M059J (cell line): ENCODE measurements around the gene ZNF440. TPM values are rescaled to one million over a fixed set of nuclear protein-coding genes. Genes with fewer than 3 reads are reported as not detected.
"Not testable (repeated sequence)": the region's sequence is repeated elsewhere in the genome, so short reads cannot be mapped to it uniquely, and the experiment has no call there.

Experiments
- DNase-seq: peaks from one replicate; pipeline ENCODE4 v3.0.0-alpha.2; 2012; ENCODE audit warnings: low read depth
- total RNA-seq: library from RNA; depleted of rRNA; stranded (reverse); fragments of >200 nt; shearing (Covaris generic); gene quantifications from 2 replicates; pipeline ENCODE4 v1.2.3, GENCODE V29; 2014; rRNA removed

Gene ZNF440
- 4.6 and 6.8 TPM in 2 replicates for total RNA-seq

DNA sequence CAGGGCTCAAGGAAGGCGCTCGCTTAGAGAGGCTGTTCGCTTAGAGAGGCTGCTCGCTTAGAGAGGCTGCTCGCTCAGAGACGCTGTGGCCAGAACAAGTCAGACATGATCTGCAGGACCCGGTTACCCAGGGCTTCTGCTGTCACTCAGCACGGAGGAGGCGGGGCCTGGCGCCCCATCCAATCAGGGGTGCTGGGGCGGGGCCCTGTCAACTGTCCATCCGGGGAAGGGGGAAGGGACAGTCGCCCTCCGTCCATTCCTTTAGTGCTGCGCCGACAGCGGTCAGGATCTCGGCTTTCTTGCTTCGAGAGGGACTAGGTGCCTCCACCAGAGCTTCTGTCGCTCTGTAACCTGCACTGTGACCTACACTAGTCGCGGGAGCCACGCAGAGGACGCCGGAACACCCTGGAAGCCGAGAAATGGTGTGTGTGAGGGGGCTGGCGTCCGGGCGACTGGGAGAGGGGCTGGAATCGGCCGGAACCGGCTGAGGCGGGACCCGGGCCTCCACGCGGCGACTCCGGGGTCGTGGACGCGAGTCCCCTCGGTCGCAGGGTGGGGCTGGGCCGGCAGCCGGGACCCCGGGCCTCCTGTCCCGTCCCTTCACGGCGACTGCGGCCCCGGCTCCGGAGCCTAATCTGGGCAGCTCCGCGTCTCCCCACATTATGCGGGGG is at the start of gene ZNF440:
TSS of gene ZNF440 (plus strand) at position 245 of the 671 bp plus-strand sequence. CDS start at position 420, 175 bp downstream.
- peak; percentile 93 for DNase-seq

DNA sequence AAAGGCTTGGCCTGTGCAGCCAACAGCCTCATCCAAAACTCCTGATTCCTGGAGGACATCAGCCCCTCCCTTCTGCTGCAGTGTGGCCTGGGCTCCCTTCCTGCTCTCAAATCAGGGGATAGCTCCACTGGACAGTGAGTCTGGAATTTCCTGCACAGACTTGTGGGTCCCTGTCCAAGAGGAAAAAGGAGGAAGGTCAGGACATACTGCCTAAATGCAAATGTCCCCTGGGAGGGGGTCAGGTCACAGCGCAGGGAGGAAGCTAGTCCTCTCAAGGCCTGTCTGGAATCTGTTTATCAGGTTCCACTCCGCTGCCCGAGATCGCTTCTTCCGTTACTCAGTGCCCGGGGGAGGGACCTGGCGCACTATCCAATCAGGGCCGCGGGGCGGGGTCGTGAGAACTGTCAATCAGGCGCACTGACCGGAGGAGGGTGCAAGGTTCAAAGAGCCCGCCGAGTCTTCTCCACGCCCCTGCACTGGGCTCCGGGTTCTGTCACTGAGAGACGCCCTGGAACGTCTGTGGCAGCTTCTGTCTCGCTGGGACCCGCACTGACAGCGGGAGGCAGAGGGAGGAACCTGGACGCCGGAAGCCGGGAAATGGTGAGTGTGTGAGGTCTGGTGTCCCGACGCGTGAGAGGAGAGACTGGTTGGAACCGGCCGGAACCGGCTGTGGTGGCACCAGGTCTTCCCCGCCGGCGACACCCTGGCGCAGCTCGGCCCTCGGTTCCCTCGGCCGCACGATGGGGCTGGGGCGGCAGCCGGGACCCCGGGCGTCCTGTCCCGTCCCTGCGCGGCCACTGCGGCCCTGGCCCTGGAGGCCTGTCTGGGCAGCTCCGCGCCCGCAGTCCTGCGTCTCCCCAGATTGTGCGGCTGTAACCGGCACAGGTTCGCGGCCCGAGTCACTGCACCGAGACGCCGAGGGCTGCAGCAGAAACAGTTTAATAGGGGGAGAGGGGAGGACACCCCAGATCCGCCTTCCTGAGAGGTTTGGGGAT is 47.2 kb upstream of the ZNF440 start, which contains the start of gene ZNF441:
TSS of gene ZNF441 (plus strand) at position 404 of the 995 bp plus-strand sequence. CDS start at position 598, 194 bp downstream.
- peak; percentile 94 for DNase-seq

DNA sequence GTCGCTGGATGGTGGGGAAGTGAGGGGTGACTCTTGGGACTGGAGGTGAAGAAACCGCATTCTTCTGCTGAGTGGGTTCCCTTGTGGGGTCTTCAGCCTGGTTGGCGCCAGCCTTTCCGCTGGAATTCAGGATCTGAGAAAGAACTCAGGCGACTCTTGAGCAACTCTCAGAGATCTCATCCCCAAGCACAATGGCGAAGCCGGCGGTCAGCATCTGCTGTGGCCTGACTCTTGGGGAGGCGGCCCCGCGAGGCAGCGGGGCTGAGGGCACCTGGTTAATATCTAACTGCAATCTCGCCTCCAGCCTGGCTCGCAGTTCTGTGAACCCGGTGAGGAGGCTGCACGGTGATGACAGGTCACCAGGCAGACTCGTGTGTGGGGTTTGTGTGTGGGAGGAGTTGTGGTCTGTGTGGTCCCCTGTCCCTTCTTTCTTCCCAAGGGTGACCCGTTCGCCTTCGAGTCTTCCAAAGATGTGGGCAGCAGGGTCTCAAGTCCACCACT is 46.4 kb upstream of the ZNF440 start:
- peak; percentile 51 for DNase-seq

DNA sequence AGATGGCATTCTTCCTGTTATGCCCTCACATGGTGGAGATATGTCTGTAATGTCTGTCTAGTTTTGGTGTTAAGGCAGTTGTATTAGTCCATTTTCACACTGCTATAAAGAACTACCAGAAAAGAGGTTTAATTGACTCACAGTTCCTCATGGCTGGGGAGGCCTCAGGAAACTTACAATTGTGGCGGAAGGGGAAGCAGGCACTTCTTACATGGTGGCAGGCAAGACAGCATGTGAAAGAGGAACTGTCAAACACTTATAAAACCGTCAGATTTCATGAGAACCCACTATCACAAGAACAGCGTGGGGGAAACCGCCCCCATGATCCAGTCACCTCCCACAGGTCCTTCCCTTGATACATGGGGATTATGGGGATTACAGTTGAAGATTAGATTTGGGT is 44.1 kb upstream of the ZNF440 start:
- no peak for DNase-seq

DNA sequence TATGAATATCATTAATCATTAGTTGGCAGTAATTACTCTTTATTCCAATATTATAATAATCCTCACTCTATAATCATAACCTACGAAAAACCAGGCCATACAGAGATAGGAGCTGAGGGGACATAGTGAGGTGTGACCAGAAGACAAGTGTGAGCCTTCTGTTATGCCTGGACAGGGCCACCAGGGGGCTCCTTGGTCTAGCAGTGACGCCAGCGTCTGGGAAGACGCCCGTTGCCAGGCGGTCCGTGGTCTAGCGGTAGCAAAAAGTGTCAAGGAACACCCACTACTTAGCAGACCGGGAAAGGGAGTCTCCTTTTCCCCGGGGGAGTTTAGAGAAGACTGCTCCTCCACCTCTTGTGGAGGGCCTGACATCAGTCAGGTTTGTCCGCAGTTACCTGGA is 42.6 kb upstream of the ZNF440 start:
- not testable (repeated sequence) for DNase-seq

DNA sequence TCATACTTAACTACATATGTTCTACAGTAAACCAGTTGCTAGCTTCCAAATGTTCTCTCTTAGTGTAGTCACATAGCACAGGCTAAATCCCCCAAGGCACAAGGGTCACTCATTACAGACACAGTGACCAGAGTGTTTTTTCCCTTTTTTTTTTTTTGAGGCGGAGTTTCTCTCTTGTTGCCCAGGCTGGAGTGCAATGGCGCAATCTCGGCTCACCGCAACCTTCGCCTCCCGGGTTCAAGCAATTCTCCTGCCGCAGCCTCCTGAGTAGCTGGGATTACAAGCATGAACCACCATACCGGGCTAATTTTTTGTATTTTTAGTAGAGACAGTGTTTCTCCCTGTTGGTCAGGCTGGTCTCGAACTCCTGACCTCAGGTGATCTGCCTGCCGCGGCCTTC is 37.4 kb upstream of the ZNF440 start:
- DNase-seq: not testable (repeated sequence)

DNA sequence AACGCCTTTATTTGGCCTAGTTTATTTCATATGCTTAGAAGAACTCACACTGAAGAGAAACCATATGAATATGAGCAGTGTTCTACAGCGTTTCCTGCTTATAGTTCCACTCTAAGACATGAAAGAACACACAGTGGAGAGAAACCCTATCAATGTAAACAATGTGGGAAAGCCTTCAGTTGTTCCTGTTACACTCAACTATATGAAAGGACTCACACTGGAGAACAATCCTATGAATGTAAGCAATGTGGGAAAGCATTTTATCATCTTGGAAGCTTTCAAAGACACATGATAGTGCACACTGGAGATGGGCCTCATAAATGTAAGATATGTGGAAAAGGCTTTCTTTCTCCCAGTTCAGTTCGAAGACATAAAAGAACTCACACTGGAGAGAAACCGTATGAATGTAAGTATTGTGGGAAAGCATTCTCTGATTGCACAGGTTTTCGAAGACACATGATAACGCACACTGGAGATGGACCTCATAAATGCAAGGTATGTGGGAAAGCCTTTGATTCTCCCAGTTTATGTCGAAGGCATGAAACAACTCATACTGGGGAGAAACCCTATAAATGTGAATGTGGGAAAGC is 33.5 kb upstream of the ZNF440 start:
- DNase-seq: no peak

DNA sequence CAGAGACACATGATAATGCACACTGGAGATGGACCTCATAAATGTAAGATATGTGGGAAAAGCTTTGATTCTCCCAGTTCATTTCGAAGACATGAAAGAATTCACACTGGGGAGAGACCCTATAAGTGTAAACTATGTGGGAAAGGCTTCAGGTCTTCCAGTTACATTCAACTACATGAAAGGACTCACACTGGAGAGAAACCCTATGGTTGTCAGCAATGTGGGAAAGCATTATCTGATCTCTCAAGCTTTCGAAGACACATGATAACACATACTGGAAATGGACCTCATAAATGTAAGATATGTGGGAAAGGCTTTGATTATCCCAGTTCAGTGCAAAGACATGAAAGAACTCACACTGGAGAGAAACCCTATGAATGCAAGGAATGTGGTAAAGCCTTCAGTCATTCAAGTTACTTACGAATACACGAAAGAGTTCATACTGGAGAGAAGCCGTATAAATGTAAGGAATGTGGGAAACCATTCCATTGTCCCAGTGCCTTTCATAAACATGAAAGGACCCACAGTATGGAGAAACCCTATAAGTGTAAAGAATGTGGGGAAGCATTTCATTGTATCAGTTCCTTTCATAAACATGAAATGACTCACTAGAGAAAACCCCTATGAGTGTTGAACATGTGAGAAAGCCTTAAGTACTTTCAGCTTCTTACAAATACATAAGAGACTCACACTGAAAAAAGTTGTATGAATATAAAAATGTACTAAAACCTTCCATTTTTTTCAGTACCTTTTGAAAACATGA is 32.6 kb upstream of the ZNF440 start:
- peak; percentile 24 for DNase-seq

DNA sequence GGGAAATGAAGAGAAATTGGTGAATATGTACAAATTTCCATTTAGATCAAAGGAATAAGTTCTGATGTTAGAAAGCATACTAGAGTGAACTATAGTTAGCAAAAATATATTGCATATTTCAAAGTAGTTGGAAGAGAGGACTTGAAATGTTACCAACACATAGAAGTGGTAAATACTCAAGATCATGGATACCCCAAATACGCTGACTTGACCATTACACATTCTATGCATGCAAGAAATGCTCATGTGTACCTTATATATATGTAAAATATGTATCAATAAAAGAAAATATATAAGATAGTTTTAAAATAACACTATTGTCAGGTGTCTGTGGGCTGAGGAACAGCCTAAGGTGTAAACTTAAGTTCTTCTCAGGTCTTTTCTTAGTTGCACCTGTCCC is 30.3 kb upstream of the ZNF440 start:
- no peak for DNase-seq

DNA sequence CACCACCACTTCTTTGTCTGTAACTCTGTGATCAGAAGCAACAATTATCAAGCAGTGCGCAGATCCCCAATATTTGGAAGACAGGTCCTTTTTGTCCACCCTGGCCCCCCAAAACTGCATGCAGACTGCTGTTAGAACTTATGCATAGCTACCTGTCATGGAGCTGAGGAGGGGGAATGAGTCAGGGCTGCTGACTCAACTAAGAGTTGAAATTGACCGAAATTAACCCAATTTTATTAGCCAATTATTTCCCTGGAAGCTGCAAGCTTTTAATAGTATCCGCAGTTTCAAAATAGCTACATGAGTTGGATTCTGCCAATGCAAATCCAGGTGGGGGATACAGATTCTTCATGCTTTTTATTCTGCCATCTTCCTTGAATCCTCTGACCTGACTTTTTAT is 29.7 kb upstream of the ZNF440 start:
- no peak for DNase-seq

DNA sequence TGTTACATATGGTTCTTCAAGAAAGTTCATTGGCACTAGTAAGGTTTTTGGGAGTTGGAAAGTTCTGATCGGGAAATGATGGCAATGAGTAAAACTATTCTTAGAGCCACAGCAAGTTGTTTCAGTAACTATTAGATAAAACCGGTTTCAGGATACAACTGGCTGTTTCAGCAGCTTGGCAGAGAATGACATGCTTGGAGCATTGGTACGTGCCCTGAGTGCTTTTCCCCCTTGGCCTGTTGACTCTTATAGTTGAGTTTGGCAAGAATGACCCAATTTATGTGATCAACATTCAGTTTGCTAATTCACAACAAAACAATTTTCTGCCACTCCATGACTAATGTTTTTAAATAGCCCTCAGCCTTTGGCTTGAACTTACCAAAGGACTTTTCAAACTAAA is 26.5 kb upstream of the ZNF440 start:
- no peak for DNase-seq

DNA sequence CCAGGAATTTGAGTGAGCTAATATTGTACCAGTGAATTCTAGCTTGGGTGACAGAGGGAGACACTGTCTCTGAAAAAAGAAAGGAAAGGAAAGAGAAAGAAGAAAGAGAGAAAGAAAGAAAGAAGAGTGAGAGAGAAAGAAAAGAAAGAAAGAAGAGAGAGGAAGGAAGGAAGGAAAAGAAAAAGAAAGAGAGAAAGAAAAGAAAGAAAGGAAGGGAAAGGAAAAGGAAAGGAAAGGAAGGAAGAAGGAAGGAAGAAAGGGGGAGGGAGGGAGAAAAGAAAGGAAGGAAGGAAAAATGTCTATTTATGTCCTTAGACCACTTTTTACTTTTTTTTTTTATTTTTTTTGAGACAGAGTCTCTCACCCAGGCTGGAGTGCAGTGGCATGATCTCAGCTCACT is 21.1 kb upstream of the ZNF440 start:
- no peak for DNase-seq

DNA sequence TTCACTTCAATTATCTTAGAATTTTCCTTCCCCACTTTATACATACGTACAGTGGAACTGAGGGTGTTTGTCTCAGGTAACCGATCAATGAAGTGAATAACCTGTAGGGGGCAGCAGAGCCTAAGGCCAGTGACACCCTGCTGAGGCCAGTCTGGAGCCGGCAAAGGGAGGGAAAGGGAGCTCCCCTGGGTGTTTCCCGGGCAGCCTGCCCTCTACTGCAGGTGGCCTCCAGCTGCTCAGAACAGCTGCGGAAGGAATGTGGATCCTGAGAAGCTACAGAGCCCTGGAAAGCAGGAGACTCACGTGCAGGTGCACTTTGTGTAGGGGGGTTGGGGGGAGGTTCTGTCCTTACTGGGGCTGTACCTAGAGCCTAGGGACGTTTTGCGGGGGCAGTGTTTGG is 16.6 kb upstream of the ZNF440 start:
- peak; percentile 79 for DNase-seq

DNA sequence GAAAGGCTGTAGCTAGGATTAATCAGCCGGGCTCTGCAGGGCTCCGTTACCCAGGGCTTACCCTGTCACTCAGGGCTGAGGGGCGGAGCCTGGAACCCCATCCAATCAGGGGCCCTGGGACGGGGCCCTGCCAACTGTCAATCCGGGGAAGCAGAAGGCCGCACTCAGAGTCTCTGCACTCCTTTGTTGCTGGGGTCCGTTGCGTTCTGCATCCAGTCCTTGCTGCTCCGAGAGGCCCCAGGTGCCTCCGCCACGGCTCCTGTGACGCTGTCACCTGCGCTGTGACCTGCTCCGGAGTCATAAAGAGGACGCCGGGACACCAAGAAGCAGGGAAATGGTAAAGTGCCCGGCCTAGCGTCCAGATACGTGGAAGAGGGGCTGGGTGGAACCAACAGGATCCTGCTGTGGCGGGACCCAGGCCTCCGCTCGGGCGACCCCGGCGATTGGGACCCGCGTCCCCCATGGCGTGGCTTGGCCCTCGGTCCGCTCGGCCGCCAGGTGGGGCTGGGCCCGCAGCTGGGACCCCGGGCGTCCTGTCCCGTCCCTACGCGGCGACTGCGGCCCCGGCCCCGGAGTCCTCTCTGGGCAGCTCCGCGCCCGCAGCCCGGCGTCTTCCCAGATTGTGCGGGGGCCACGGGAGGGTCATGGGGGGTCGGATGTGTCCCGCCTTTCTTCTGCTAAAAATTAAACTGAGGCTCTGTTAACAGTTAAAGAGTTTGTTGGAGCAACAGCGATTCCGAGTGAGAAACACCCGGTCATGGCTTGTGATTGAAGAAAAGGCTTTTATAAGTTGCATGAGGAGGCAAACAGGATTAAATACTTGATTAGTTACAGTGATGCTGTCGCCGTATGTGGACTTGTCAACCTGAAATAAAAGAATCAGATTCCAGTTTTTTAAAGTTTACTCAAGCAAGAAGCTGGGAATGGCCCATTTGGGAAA is 15.4 kb upstream of the ZNF440 start, which contains the start of gene ZNF491:
TSS of gene ZNF491 (plus strand) at position 133 of the 940 bp plus-strand sequence. CDS start 7,431 bp downstream, outside the sequence.
- DNase-seq: peak; percentile 88

DNA sequence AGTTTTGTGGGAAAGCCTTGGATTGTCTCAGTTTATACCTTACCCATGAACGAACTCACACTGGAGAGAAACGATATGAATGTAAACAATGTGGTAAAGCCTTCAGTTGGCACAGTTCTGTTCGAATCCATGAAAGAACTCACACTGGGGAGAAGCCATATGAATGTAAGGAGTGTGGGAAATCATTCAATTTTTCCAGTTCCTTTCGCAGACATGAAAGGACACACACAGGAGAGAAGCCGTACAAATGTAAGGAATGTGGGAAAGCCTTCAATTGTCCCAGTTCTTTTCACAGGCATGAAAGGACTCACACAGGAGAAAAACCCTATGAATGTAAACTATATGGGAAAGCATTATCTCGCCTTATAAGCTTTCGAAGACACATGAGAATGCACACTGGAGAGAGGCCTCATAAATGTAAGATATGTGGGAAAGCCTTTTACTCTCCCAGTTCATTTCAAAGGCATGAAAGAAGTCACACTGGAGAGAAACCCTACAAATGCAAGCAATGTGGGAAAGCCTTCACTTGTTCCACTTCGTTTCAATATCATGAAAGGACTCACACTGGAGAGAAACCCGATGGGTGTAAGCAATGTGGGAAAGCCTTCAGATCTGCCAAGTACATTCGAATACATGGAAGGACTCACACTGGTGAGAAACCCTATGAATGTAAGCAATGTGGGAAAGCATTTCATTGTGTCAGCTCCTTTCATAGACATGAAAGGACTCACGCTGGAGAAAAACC is 7.5 kb upstream of the ZNF440 start:
- DNase-seq: no peak

DNA sequence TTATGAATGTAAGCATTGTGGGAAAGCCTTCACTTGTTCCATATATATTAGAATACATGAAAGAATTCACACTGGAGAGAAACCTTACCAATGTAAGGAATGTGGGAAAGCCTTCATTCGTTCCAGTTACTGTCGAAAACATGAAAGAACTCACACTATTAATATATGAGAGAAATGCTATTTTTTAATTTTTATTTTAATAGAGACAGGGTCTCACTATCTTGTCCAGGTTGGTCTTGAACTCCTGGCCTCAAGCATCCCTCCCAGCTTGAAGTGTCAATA is 7.0 kb upstream of the ZNF440 start:
- DNase-seq: no peak

DNA sequence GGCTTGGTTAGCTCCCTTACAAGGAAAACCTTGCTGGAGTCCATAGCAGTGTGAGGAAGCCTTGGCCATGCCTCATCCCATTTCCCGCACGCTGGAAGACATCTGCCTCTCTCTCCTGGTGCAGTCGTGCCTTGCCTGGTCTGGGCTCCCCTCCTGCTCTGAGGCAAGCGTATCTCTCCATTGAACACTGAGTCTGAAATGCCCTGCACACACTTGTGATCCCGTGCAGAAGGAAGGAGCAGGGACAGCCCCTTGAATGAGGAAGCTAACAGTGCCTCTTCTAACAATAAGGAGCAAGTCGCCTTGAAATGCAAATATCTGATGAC is 407 bp upstream of the ZNF440 start:
- DNase-seq: no peak

DNA sequence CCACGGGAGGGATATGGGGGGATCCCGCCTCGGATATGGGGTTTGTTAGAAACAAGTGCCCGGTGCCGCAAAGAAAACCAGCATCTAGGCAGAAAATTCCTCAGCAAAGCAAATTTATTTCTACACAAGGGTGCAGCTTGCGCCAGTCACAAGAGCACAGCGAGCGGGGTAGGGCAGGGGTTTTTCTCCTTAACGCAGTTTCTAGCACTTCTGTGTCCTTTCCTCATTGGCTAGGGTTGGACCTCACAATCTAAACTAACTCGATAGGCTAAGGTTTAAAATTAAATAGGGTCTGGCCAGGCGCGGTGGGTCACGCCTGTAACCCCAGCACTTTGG is 595 bp downstream of the ZNF440 start:
- no peak for DNase-seq

DNA sequence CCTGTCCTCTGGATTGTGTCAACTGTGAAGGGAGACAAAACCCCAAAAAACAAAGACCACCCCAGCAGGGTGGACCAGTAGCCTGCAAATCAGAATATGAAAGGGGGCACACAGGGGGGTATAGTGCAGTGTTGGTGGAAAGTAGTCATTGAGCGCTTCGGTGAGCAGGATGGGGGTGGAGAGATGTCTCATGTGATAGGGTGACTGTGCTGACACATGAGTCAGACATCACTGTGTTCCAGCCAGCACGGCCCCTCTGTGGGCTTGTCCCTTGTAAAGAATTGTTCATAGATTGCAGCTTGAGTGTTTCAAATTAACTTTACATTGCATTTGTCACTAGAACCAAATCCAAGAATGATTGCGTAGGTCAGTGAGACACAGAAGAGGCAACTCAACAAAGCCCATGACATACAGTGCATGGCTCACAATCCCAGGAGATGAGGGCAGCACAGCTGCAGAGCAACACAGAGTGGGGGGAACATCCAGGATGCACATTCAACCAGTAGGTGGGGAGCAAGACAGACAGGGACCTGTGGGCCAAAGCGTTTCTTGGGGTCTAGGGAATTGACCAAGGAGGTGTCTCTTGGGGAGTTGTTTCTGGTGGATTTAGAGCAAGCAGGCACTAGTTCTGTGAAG is 7.5 kb downstream of the ZNF440 start:
- peak; percentile 38 for DNase-seq
